Sigmoid colon (tissue), 7 donors: Measurements from ENCODE around the gene SCMH1. TPM values are rescaled to one million over a fixed set of nuclear protein-coding genes. Genes with fewer than 3 reads are reported as not detected.

Experiments
- DNase-seq: peaks from one replicate; pipeline ENCODE4 v3.0.0-alpha.2; 2019
- H3K27ac ChIP-seq, 4 donors: fragments of 200-600 bp; sonication (generic); one replicate each; pipeline ENCODE4 v1.5.1; 2016 to 2019; ENCODE audit warnings: mild to moderate bottlenecking in 1 of 4
- H3K27me3 ChIP-seq, 3 donors: fragments of 200-600 bp; sonication (generic); one replicate each; pipeline ENCODE4 v1.5.1; 2019; ENCODE audit warnings: mild to moderate bottlenecking in 1 of 3
- H3K36me3 ChIP-seq, 4 donors: fragments of 200-600 bp; sonication (generic); one replicate each; pipeline ENCODE4 v1.5.1; 2016 to 2019
- H3K4me1 ChIP-seq, 4 donors: fragments of 200-600 bp; sonication (generic); one replicate each; pipeline ENCODE4 v1.5.1; 2017 to 2019
- H3K4me3 ChIP-seq, 4 donors: fragments of 200-600 bp; sonication (generic); one replicate each; pipeline ENCODE4 v1.5.1; 2017 to 2019; ENCODE audit warnings: mild to moderate bottlenecking in 2 of 4, moderate library complexity in 1 of 4
- H3K9me3 ChIP-seq, 4 donors: fragments of 200-600 bp in 3 of 4; sonication (generic) in 3 of 4; one replicate each; pipeline versions ENCODE4 v1.5.1 to v1.6.1; 2013 to 2019
- EP300 ChIP-seq, 4 donors: sonication (generic); formaldehyde crosslinking; IDR thresholded peaks; one replicate each; pipeline ENCODE4 v1.6.1; 2017; ENCODE audit warnings: antibody characterized with exemption in 4 of 4
- POLR2A ChIP-seq, 2 donors: fragments of 450-650 bp; IDR thresholded peaks; one replicate each; pipeline ENCODE4 v1.6.1; 2016; ENCODE audit warnings: antibody characterized with exemption in 2 of 2, mild to moderate bottlenecking in 2 of 2, moderate library complexity in 2 of 2
- POLR2AphosphoS5 ChIP-seq, 4 donors: sonication (generic); formaldehyde crosslinking; IDR thresholded peaks; one replicate each; pipeline ENCODE4 v1.6.1; 2017; ENCODE audit warnings: antibody characterized with exemption in 4 of 4
- WGBS, 2 donors: extraction: QIAGEN DNeasy Blood & Tissue Kit; methylation state at CpG; one replicate each; pipeline ENCODE4 v1.1.7; 2013; 5-methylcytosine and 5-hydroxymethylcytosine counted together
- intact Hi-C: fragments of 100-400 bp; cut with DNase I; formaldehyde crosslinking; loops from one replicate; pipeline ENCODE4 v1.15.1; 2023
- polyA plus RNA-seq, 3 donors: library from polyadenylated mRNA; stranded (reverse); fragments of 200-250 nt; gene quantifications; one replicate each; pipeline ENCODE4 v1.2.3, GENCODE V29; 2013
- total RNA-seq, 4 donors: library from RNA; depleted of rRNA; stranded (reverse); fragments of >200 nt; gene quantifications; one replicate each; pipeline ENCODE4 v1.1.0, GENCODE V29; 2016
- TF ChIP-seq, protein P1 (sequence below), 4 experiments: fragments of 450-650 bp in 3 of 4; fragments of 200-600 bp in 1 of 4; IDR thresholded peaks; one replicate each; pipeline ENCODE4 v1.5.1; 2016 to 2019; ENCODE audit warnings: antibody characterized with exemption in 4 of 4, mild to moderate bottlenecking in 3 of 4, moderate library complexity in 2 of 4
- donor health status: healthy with polysubstance abuse.
- donor health status: Bipolar disorder and iron deficiency.
- donor health status: healthy.

Gene SCMH1
- total and polyA plus RNA-seq, 7 donors, result 10.2 to 95.8 (median 52.4) TPM

DNA sequence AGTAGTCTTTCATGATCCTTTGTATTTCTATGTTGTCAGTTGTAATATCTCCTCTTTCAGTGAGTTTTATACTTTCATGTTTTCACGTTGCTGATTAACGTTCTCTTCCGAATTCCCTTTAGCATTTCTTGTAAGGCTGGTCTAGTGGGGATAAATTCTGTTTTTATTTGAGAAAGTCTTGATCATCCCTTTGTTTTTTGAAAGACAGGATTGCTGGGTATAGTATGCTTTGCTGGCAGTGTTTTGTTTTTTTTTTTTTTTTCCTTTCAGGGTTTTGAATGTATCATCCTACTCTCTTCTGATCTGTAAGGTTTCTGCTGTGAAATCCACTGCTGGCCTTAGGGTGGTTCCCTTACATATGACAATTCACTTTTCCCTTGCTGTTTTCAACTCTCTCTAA, 74.4 kb downstream of the SCMH1 start:
- Histone ChIP-seq H3K4me3 (no peak overlapping the region), H3K36me3 (peaks cover 0 to under 1% (median under 1%) of the 10 kb centered on the region in 4 donors), H3K27ac (no peak overlapping the region), H3K9me3 (peaks cover 0 to 2% (median 0%) of the 10 kb centered on the region in 4 donors), H3K4me1 (no peaks in the 10 kb centered on the region), H3K27me3 (no peaks in the 10 kb centered on the region)
- intact Hi-C loops, result no loop called here
- DNase-seq, result no peak
- WGBS, 2 donors, result 97 to 99% methylated on average over 3 of the region's 3 CpGs
- TF ChIP-seq EP300 (IDR thresholded peaks at IDR 0.05) (no peak), POLR2A (IDR thresholded peaks at IDR 0.05) (no peak), POLR2AphosphoS5 (IDR thresholded peaks at IDR 0.05) (no peak)
- TF ChIP-seq, protein P1, sequence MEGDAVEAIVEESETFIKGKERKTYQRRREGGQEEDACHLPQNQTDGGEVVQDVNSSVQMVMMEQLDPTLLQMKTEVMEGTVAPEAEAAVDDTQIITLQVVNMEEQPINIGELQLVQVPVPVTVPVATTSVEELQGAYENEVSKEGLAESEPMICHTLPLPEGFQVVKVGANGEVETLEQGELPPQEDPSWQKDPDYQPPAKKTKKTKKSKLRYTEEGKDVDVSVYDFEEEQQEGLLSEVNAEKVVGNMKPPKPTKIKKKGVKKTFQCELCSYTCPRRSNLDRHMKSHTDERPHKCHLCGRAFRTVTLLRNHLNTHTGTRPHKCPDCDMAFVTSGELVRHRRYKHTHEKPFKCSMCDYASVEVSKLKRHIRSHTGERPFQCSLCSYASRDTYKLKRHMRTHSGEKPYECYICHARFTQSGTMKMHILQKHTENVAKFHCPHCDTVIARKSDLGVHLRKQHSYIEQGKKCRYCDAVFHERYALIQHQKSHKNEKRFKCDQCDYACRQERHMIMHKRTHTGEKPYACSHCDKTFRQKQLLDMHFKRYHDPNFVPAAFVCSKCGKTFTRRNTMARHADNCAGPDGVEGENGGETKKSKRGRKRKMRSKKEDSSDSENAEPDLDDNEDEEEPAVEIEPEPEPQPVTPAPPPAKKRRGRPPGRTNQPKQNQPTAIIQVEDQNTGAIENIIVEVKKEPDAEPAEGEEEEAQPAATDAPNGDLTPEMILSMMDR (IDR thresholded peaks at IDR 0.05), result no peak

DNA sequence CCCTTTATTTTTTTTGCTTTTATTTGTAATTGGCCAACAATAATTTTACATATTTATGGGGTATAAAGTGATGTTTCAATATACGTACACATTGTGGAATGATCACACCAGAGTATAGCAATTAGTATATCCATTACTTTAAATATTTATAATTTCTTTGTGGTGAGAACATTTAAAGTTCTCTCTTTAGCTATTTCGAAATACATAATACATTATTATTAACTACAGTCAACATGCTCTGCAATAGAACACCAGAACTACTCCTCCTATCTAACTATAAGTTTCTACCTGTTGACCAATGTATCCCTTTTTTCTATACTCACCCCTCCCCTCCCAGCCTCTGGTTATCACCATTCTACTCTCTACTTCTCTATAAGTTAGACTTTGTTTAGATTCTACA, 77.4 kb downstream of the SCMH1 start:
- Histone ChIP-seq H3K4me1 (no peaks in the 10 kb centered on the region), H3K27ac (no peak overlapping the region), H3K27me3 (no peaks in the 10 kb centered on the region), H3K36me3 (peaks cover 0 to 25% (median 3%) of the 10 kb centered on the region in 4 donors), H3K9me3 (peaks cover 0 to 2% (median 0%) of the 10 kb centered on the region in 4 donors), H3K4me3 (no peak overlapping the region)
- intact Hi-C loops, result no loop called here
- TF ChIP-seq POLR2AphosphoS5 (IDR thresholded peaks at IDR 0.05), result no peak
- TF ChIP-seq, protein P1 (IDR thresholded peaks at IDR 0.05), result no peak
- no peak for TF ChIP-seq POLR2A (IDR thresholded peaks at IDR 0.05)
- TF ChIP-seq EP300 (IDR thresholded peaks at IDR 0.05), result no peak
- 96% methylated on average over 2 of the region's 2 CpGs for WGBS, 2 donors
- DNase-seq, result no peak

DNA sequence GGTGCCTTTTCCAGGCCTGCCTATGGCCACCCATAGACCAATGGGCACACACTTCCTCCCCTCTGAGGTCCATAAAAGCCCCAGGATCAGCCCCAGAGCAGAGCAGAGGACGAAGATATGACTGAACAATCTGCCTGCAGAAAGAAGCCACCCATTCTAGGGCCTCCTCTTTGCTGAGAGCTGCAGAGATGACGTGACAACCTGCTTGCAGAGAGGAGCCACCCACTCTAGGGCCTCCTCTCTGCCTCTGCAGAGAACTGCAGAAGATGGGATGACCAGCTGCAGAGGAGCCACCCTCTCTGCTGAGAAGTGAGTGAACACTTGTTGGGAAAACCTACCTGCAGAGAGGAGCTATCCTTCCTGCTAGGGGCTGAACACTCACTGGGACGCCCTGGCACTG, 79.7 kb downstream of the SCMH1 start:
- 95 to 98% methylated on average over 3 of the region's 3 CpGs for WGBS, 2 donors
- no peaks in the 10 kb centered on the region for H3K4me1 ChIP-seq
- TF ChIP-seq POLR2AphosphoS5 (IDR thresholded peaks at IDR 0.05) (no peak), EP300 (IDR thresholded peaks at IDR 0.05) (no peak), POLR2A (IDR thresholded peaks at IDR 0.05) (no peak)
- TF ChIP-seq, protein P1 (IDR thresholded peaks at IDR 0.05), result no peak
- peaks cover 0 to 38% (median 3%) of the 10 kb centered on the region in 4 donors for H3K36me3 ChIP-seq
- H3K9me3 ChIP-seq, result no peaks in the 10 kb centered on the region
- intact Hi-C loops, result no loop called here
- H3K27me3 ChIP-seq, result no peaks in the 10 kb centered on the region
- no peak for DNase-seq
- no peak overlapping the region for H3K4me3 ChIP-seq
- no peak overlapping the region for H3K27ac ChIP-seq

DNA sequence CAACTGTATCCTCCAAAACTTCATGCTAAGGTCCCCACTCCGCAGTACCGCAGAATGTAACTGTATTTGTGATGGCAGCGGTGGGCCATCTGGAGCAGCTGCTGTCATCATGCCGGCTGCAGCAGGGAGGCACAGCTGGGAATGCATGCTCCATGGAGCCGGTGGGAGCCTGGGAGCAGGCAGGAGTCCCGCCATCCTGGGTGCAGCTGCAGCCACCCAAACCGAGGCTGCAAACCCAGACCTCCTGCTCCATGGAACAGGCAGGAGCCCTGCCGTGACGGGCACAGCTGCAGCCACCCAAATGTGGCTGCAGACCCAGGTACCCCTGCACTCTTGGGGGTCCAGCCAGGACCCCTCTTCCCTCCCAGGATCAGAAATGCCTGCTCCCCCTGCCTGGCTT, 80.3 kb downstream of the SCMH1 start:
- DNase-seq, result no peak
- Histone ChIP-seq H3K9me3 (no peaks in the 10 kb centered on the region), H3K27me3 (no peaks in the 10 kb centered on the region), H3K4me3 (no peak overlapping the region), H3K4me1 (no peaks in the 10 kb centered on the region), H3K36me3 (peaks cover 0 to 38% (median 3%) of the 10 kb centered on the region in 4 donors), H3K27ac (no peak overlapping the region)
- 87 to 95% methylated on average over 9 of the region's 9 CpGs for WGBS, 2 donors
- intact Hi-C loops, result no loop called here
- TF ChIP-seq POLR2A (IDR thresholded peaks at IDR 0.05) (no peak), EP300 (IDR thresholded peaks at IDR 0.05) (no peak), POLR2AphosphoS5 (IDR thresholded peaks at IDR 0.05) (no peak)
- TF ChIP-seq, protein P1 (IDR thresholded peaks at IDR 0.05), result no peak

DNA sequence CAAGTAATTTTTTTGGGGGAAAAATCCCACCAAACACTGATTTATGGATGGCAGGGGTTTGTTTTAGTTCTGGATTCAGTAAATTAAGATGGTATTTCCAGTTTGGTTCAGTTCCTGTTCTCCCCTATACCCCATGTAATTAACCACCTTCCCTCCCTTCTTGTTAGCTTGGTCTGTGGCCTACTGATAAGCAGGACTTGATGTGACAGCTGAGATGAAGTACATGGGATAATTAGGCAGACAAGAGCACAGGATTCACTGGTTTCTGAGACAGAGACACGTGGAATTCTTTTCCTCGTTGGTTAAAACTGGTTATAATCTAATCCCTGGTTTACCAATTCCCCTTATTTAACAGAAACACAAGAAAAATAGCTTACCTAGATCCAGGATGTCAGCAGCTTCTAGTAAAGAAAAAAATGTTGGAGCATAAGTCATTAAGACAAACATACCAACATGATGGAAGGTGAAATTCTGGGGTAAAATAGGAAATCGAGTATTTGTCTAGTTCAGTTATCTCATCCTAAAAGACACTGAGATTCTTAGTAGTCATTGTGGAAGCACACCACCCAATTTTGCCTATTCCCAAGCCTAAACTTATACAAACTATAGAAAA, 81.5 kb downstream of the SCMH1 start:
- DNase-seq, result no peak
- H3K4me1 ChIP-seq, result peaks cover 0 to 6% (median 0%) of the 10 kb centered on the region in 4 donors
- H3K9me3 ChIP-seq, result no peaks in the 10 kb centered on the region
- TF ChIP-seq EP300 (IDR thresholded peaks at IDR 0.05) (no peak), POLR2A (IDR thresholded peaks at IDR 0.05) (no peak), POLR2AphosphoS5 (IDR thresholded peaks at IDR 0.05) (no peak)
- TF ChIP-seq, protein P1 (IDR thresholded peaks at IDR 0.05), result no peak
- H3K4me3 ChIP-seq, result no peak overlapping the region
- WGBS, 2 donors, result 86 to 88% methylated on average over 3 of the region's 3 CpGs
- H3K36me3 ChIP-seq, result peaks cover 0 to 38% (median 3%) of the 10 kb centered on the region in 4 donors
- intact Hi-C loops, result no loop called here
- no peaks in the 10 kb centered on the region for H3K27me3 ChIP-seq
- no peak overlapping the region for H3K27ac ChIP-seq
